HCEC 1CT (cell line): ENCODE data around the gene CD4.
"Not testable (repeated sequence)": the region's sequence is repeated elsewhere in the genome, so short reads cannot be mapped to it uniquely, and the experiment has no call there.

Source experiments
- DNase-seq: peaks from one replicate; pipeline ENCODE4 v3.0.0-alpha.2; 2017

Gene CD4

DNA sequence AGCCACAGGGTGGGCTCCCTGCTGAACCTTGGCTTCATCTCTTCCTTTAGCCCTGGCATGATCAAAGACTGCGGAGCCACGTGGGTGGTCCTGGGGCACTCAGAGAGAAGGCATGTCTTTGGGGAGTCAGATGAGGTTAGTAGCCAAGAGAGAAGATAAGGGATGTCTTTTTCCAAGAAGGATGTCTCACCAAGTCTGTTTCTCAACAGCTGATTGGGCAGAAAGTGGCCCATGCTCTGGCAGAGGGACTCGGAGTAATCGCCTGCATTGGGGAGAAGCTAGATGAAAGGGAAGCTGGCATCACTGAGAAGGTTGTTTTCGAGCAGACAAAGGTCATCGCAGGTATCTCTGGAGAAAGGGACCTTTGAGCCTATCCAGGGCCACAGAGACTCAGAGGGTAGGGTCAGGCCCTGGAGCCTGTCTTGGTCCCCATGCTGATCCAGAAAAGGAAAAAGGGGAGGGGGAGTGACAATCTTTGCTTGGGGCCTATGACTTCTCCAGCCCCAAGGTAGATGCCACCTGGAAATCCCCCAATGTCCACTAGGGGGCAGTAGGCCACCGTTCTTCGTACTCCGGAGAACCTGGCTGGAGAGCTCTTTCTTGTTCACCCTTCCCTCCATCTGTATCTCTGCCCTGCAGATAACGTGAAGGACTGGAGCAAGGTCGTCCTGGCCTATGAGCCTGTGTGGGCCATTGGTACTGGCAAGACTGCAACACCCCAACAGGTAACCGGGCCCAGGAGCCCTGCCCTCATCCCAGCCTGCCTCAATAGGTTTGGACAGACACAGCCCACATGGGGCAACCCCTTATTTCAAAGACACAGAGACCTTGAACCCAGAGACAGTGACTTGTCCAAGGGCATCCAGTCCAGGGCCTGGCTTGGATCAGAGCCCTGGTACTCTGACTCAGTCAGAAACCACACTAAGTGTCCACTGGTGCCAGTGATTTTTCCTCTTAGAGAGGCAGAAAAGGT lies 80.0 kb downstream of the CD4 start:
- DNase-seq, result peak; percentile 61

GRCh38 chr12:6870304-6870703 lies 81.0 kb downstream of the CD4 start:
- not testable (repeated sequence) for DNase-seq
